22Rv1 (cell line): ENCODE measurements around the gene MFSD2B.

ENCODE experiments used
- CTCF ChIP-seq: fragments of 450-650 bp; IDR thresholded peaks from 2 replicates; pipeline ENCODE4 v1.5.1; 2017; ENCODE audit warnings: mild to moderate bottlenecking
- ZFX ChIP-seq: fragments of 450-650 bp; IDR thresholded peaks from 2 replicates; pipeline ENCODE4 v1.6.1; 2017; ENCODE audit warnings: antibody characterized with exemption, borderline replicate concordance

- TF ChIP-seq CTCF (no peak), ZFX (no peak)
These were observed 1.1 kb upstream of the MFSD2B start for GRCh38 chr2:24008672-24009366.
